HK-2 (cell line): ENCODE data around the gene RHBDF1.
"Not testable (repeated sequence)": the region's sequence is repeated elsewhere in the genome, so short reads cannot be mapped to it uniquely, and the experiment has no call there.

Experiments
- DNase-seq: peaks from one replicate; pipeline ENCODE4 v3.0.0-alpha.2; 2018; ENCODE audit not compliant: unreplicated experiment

RHBDF1 gene

DNA sequence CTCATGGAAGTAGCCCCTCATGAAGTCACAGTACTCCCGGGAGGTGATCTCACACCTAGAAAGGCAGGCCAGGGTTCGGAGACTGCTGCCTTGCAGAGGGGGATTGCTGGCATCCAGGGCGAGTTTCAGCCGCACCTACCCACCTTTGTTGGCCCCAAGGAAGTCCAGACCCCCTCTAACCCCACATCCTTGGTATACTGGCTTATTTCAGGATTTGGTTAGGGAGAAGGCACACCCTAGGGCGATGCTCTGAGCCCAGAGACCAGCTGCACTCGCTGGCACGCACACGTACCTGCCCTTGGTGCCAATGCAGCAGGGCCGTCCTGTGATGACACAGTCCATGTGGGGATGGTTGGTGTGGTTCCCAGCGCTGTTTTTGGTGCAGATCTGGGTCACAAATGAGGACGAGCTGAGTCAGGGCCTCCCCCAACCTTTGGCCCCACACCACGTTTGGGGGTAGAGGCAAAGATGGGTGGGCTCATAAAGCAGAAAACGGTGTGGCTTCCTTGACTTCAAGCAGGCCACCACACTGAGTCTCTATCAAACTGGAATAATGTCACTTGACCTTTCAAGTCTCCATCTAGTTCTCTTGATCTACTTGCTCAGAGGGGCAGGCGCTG lies 12.9 kb downstream of the RHBDF1 start:
- DNase-seq = no peak

GRCh38 chr16:58491-59439 lies 13.7 kb downstream of the RHBDF1 start:
- no peak for DNase-seq

DNA sequence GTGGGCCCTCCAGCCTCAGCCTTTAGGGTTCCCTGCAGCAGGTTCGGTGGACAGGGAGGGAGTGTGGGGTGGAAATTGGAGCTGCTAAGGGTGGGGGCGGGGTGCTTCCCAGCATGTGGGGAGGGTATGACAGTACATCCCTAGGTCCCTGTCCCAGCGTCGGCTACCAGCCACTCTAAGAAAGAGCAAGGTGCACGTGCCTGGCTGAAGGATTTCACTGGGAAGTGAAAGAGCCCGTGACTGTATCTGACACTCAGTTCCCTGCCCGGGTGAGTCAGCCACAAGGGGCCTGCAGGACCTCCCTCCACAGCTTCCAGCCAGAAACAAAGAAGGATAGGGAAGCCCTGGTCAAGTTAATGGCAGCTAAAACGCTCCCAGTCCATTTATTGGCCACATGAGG lies 14.7 kb downstream of the RHBDF1 start:
- no peak for DNase-seq

- DNase-seq = no peak
Measured at GRCh38 chr16:56231-56927, 16.1 kb downstream of the RHBDF1 start.

DNA sequence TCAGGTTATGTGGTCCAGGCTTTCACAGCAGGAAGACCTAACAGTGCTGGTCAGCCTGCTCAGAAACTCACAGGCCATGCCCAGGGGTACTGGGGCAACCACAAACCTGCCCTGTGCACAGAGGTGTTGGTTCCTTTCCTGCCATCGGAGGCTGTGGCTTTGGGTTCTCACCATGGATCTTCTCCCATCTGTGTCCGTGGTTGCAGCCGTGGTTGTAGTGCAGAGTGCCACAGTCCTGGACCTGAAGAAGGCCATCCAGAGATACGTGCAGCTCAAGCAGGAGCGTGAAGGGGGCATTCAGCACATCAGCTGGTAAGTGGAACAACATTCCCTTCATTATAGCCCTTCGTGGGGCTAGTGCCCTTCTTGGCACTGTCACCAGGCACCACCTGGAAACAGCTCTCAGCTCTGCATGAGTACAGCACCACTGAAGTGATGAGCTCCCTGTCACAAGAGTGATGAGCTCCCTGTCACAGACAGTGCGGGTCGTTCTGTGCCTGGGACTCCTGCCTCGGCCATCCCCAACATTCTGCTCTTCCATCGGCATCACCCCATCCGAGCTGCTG lies 16.8 kb downstream of the RHBDF1 start:
- DNase-seq = no peak

DNA sequence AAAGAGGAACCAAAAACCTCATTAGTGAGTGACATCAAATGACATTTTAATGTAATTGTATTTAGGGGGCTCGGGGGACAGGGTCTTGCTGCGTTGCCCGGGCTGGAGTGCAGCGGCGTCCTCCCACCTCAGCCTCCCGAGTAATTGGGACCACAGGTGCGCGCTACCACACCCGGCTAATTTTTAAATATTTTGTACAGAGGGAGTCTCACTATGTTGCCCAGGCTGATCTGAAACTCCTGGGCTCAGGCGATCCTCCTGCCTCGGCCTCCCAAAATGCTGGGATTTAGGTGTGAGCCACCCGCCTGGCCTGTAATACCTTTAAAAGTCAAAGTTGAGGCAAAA lies 18.2 kb downstream of the RHBDF1 start:
- no peak for DNase-seq

DNA sequence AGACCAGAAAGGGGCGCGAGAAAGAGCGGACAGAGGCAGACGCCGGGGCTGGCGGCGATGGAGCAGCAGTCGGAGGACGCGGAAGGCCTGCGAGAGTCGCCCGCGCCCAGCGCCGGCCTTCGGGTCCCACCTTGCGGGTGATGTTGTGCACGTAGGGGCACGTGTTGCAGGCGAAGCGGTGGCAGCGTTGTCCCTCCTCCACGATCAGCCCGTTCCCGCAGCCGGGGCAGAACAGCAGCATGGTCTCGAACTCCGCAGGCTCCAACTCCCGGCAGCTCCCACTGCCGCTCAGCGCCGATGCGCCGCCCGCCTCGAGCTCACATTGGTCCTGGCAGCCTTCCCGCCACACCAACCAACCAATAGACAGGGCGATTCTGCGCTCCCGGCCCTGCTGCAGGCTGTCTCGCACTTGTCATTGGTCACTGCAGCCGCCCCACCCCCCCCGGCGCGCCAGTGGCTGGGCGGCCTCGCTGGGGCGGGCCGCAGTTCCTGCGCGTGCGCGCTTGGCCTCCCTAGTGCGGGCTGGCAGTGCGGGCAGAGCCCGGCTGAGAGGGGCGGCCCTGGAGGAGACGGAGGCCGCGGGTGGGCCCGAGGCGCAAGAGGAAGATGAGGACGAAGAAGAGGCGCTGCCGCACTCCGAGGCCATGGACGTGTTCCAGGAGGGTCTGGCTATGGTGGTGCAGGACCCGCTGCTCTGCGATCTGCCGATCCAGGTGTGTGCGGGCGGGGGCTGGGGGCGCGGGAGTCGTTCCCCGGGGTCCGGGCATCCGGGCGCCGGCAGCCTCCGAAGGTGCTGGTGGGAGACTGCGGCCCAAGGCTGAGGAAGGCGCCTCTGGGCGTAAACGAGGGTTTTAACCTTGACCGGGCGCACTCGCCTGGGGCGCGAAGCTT lies 18.8 kb downstream of the RHBDF1 start, which contains the start of the genes POLR3K and SNRNP25:
Gene POLR3K (minus strand): TSS at position 263 of the 891 bp plus-strand sequence. CDS start 22 bp downstream, at position 241.
Gene SNRNP25 (plus strand): TSS at position 483 of the 891 bp plus-strand sequence. CDS start 189 bp downstream, at position 672.
- peak; percentile 95 for DNase-seq

- no peak for DNase-seq
Measured at GRCh38 chr16:50769-51591, 21.5 kb downstream of the RHBDF1 start.

DNA sequence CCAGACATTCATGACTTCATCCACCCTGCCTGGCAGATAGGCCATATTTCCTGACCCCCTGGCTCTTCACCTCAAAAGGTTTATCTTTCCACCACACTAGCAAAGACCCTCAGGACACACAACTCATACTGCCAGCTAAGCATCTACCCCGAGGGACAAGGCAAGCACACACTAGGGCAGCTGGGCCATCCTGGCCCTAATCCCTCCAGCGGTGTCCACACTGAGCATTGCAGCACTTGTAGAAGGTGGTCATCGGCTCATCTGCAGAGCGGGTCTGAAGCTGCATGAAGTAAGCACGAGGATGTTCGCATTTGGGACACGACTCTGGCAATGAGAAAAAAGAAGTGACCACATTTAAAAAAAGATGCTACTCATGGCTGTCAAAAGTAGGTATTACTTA lies 25.2 kb downstream of the RHBDF1 start:
- no peak for DNase-seq

- DNase-seq = not testable (repeated sequence)
Measured at GRCh38 chr16:46510-46909, 25.9 kb downstream of the RHBDF1 start.

GRCh38 chr16:45454-45853 lies 27.0 kb downstream of the RHBDF1 start:
- DNase-seq = no peak

GRCh38 chr16:44655-45054 lies 27.8 kb downstream of the RHBDF1 start:
- no peak for DNase-seq

- DNase-seq = no peak
Measured at GRCh38 chr16:43294-43693, 29.1 kb downstream of the RHBDF1 start.

DNA sequence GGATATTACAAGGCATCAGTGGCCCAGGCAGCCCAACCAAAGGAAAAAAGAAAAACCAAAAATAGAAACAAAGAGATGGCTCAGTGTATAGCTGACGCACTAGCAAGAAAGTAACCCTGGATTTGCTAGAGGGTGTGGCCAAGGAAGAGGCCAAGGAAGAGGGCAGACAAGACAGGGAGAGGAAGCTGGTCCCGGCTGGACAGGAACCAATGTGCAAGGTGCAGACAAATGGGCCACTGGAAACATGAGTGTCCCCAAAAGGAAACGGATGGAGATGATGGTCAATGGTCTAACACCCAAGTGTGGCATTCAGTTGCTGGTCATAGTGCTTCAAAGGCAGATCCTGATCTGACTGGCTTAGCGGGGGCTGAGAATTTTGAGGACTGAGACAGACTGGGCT lies 29.7 kb downstream of the RHBDF1 start:
- no peak for DNase-seq

DNA sequence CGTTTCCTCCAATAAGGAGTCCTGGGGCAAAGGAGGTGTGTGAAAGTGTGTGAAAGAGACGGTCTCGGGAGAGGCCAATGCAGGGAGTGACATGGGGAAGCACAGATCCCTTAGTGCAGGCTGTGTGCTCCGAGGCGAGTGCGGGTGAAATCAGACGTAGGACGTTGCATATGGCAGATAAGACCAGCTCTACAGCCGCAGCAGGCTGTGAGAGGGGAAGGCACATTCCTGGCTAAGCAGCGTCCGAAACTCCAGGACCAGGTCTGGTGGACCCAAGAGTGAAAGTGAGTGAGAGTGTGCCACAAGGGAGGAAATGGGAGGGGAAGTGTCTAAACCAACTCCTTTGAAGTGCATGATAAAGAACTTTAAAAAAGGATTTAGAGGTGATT lies 30.4 kb downstream of the RHBDF1 start:
- no peak for DNase-seq

DNA sequence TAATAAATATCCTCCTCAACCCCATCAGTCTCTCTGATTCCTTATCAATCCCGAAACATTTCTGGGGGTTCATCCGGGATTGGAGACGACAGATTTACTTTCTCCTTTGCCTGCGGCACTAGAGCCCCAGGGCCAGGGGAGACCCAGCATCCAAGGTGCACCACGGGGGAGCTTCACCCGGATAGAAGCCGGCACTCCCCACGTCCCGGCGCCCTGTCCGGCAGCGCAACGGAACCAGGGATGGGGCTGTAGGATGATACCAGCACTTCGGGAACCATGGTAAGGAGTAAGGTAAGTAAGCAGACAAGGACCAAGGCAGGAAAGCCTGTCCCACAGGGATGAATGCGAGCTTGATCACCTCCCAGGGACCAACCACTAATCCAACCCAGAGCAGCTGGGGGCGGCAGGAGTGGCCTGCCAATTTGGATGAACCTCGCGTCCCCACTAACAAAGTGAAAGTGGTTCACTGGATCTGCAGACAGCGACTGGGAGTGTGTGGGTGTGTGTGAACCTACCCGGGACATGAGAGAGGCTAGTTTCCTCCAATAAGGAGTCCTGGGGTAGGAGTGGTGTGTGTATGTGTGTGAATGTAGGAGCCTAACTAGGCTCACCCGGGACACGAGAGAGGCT lies 30.9 kb downstream of the RHBDF1 start:
- DNase-seq = no peak

DNA sequence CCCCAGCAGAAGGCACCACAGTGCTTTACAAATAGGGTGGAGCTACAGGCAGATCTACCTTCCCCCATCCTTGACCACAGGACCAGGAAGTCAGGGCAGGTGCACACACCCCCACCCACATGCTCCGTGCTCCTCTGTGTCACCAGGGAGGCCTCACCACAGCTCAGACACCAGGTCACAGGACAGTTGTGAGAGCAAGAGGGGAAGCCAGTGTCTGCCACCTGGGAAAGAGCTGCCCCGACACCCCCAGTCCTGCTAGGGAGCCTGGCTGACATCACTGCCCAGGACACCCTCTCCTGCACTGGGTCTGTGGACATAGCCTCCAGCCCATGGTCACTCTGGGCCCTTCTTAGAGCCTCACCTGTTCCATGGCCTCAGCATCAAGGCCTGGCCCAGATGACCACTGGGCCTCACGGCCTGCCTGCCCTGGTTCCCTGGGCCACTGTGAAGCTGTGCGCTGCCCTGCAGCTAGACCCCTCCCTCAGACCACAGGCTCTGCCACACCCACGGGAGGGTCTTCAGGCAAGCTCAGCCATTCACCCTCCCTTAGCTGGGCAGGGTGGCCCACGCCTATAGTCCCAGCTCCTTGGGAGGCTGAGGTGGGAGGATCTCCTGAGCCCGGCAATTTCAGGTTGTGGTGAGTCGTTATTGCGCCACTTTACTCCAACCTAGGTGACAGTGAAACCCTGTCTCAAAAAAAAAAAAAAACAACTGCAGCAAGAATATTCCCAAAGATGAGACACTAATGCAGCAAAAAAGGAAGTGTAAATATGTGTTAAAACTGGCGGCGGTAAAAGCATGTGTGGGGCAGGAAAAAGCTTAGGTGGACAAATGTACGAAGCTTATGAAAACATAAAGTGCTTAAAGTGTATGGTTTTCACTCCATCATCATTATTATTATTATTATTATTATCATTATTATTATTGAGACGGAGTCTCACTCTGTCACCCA lies 33.2 kb downstream of the RHBDF1 start:
- peak; percentile 39 for DNase-seq

GRCh38 chr16:38206-38605 lies 34.2 kb downstream of the RHBDF1 start:
- DNase-seq = not testable (repeated sequence)

- DNase-seq = no peak
Measured at GRCh38 chr16:37511-37910, 34.9 kb downstream of the RHBDF1 start.
